DMS 273 treated with DMSO at 0.1 percent for 48 hours (cell line): Measurements from ENCODE around the gene PLXDC2.
"Not testable (repeated sequence)": the region's sequence is repeated elsewhere in the genome, so short reads cannot be mapped to it uniquely, and the experiment has no call there.

Experiments used
- DNase-seq: peaks from one replicate; lab custom pipeline; 2025; lab: John Stamatoyannopoulos, UW

PLXDC2 gene

DNA sequence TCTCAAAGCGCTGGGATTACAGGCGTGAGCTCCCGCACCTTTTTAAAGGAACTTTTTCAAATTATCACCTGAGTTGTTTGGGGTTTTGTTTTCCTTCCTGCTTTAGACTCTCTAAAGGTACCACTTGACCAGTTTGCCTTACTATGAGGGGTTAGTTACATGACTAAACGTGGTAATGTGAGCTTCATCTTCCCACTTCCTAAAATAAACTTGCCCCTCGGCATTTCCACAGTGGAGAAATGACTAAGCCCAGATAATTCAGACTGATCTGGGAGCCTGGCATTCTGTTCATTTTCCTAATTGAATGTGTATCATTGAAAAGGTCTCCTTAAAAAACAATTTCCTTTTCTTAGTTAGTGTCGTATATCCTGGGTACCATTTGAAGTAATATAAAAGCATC, 163.4 kb downstream of the PLXDC2 start:
- no peak for DNase-seq

DNA sequence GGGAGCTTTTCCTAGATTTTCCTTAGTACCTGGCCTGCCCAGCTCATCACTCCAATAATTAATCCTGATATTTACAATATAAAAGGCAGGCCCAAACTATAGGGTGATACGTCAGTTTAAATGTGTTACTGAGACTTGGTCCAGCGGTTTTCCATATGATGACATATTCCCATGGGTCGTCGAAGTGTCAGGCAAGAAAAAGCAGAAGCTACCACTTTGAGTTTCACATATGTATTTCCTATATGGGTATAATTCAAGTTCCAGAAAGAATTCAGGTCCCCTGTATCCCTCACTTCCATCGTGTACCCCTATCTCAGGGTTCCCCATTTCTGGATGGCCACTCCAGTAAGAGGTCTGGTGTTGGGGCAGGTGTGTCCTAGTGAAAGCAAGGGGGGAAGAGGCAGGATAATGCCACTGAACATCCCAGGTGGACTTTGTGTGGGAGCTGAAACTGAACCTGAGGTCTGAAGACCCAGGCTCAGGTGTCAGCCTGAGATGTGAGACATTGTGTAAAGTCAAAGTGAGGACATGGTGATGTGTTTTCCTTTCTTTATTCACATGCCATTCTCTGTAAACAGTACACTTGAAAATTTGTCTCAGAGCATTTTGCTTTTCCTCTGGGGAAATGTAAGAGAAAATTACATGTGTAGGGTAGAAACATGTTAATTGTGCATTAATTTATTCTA, 167.8 kb downstream of the PLXDC2 start:
- no peak for DNase-seq

DNA sequence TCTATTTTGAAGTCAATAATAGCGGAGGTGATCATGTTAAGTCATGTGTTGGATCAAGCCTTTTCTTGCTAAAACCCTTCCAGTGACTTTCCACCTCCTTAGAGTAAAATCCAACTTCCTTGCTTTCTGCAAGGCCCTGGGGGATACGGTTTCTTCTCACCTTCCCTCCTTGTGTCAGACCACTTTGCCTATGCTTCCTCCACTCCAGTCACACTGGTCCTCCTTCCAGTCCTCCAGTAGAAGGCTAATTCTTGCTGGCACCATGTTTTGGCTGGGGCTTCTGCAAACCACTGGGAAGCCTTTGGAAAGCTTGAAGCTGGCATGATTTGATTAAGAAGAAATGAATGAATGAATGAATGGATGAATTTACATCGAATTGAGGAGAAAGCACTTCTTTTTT, 169.5 kb downstream of the PLXDC2 start:
- DNase-seq, result no peak

DNA sequence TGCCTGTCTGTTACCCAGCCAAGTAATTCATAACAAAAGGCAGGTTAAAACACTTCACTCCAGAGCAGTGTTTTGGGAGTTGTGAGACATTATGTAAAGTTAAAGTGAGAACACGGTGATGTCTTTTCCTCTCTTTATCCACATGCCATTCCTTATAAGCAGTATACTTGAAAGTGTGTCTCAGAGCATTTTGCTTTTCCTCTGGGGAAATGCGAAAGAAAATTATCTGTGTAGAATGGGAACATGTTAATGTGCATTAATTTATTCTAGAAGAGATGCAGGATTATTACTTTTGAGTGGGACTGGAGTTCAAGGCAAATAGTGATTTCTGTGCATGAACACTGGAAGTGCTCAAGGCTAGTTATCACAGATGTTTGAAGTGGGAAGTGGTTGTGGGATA, 170.4 kb downstream of the PLXDC2 start:
- no peak for DNase-seq

DNA sequence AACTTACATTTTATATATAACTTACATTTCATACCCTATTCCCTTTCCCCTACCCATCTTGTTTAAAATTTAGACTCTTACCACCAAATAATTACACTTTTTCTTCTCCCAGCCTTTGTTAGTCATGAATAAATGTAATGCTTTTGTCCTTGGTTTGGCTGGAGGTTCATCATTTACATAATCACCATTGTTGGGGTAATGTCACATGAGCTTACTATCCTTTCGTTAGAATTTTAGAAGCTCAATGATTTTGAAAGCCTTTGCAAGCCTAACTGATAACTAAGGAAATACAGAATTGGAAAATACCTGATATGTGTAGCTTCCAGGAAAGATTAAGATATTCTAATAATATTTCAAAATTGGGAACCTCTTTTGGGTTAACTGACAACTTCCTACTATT, 171.7 kb downstream of the PLXDC2 start:
- no peak for DNase-seq

DNA sequence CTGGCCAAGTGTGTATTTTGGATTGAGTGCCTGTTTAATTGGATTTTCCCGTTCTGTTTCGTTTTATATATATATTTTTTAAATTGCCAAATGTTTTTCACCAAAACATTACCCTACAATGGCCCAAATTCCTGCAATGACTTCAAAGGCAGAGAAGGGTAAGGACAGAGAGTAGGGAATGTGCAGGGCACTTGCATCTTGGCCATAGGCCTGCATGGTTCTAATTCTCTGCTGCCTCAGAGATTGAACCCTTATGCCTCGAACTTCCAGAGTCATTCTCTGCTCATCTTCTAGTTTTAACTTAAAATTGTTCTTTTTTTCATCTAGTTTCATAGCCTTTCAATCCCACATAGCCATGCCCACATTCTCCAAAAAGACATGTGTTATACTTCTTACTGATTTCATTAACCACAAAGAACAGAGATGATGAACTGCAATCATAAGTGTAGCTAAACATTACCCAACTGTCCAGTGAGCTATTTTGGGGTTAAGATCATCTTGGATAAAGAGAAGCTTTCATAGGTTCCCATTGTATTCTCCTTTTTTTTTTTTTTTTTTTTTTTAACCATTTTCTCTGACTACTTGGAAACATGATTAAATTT, 177.6 kb downstream of the PLXDC2 start:
- DNase-seq, result no peak

DNA sequence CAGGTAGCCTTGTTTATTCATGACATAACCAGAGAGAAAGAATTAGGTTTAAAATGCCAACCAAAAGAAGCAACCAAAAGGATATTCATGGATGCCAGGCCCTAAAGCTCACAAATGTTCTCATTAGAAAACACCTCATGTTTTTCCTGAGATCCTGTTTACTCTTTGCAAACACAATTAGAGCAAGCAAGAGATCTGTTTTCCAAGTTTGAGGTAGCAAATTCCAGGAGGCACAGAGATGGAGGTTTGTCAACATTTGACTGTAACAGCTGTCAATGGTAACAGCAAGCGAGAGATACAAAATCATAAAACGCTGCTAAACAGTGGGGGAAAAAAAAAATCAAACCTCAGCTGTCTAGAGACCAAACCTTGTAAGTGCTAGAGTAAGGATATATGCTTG, 182.2 kb downstream of the PLXDC2 start:
- DNase-seq, result no peak

DNA sequence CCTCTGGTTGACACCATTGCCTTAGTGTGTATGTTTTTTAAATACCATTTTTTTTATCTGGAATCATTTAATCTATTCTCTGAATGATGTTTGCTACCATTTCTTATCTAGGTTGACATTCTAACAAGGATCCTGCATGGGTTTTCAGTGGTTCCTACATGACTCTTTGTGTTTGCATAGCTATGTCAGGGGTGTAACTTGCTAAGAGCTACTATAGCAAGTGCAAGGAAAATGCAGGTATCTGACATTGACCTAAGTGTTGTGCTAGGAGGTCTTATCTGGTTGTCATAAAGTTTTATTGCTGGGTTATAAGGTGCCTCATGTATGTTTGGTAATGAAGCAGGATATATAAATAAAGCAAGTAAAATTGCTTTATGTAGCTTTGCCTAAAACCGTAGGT, 183.2 kb downstream of the PLXDC2 start:
- no peak for DNase-seq

DNA sequence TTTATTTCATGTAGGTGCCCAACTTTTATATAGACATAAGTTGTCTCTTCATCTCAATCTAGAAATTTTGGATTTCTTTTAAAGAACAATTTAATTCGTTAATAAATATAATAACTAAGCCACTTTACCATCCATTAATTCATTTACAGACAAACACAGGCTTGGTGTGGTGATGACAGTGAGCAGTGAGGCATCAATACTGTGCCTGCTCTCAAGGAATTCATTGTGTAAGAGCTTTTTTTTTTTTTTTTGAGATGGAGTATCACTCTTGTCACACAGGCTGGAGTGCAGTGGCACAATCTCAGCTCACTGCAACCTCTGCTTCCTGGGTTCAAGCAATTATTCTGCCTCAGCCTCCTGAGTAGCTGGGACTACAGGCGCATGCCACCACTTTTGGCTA, 185.8 kb downstream of the PLXDC2 start:
- not testable (repeated sequence) for DNase-seq

DNA sequence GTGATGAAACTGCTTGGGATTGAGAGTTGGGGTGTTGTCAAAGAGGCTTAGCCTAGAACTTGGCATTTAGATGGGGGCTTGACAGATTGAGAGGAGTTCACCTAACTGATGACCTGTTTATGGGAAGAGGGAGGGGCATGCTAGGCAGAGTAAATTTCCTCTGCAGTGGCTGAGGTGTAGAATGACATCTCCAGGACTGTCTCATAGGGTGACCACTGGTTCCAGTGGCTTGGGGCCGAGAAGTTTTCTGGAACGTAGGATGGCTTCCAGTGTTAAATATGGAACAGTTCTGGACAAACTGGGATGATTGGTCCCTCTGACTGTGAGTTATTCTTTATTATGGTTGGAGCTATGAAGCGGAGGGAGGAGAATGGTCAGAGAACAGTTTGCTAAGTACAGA, 186.4 kb downstream of the PLXDC2 start:
- DNase-seq, result no peak

DNA sequence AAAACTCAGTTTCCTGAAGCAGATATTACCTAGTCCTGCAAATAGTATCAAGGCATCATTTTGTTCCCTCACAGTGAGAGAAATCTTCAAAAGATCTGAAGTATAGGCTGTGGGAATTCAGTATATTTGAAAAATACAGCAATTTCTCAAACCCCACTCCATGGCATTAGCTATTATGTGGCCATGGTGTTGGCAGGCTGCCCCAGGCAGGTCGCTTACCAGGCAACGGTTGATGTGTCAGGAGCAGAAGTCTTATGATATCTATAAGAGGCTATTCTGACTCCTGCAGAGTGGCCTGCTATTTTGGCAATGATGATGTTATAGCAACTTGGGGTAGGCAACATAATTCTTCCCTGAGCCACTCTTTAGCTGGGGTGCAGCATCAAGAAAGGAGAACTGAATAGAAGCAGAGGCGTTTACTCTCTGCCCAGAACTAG, 187.9 kb downstream of the PLXDC2 start:
- DNase-seq, result no peak

DNA sequence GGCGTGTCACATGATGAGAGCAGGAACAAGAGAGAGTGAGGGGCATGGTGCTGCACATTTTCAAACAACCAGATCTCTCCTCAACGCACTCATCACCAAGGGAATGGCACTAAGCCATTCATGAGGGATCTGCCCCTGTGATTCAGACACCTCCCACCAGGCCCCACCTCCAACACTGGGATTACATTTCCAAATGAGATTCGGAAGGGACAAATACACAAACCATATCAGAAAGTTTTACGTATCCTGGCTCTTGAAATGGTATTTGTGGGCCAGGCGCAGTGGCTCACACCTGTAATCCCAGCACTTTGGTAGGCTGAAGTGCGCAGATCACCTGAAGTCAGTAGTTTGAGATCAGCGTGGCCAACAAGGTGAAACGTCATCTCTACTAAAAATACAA, 189.4 kb downstream of the PLXDC2 start:
- no peak for DNase-seq

DNA sequence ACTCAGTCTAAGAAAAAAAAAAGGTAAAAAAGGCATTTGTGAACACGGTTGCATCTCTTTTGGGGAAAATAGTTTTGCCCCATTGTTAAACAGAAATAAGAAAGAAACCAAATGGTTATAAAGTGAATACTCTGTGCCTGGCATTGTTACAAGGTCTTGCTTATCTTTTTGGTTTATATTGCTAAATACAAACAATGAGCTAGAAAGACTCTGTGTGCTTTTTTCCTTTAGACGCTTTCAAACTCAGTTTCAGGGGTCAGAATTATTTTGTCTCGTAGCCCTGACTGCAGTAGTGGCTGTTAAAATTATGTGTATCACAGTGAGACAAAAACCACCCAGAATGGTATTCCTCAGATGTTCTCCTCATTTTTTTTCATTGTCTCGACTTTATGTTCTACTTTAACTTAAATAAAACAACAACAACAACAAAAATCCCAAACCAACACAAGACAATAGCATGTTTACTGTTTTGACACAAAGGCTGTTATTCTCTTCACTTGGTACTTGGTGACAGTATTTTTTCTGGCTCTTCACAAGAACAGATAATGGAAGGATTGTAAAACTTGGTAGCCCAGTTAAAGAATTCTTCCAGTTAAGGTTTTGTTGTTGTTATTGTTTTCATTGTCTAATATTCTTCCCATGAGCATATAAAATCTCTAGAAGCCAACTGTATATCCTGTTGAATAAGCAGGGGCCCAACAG, 190.1 kb downstream of the PLXDC2 start:
- no peak for DNase-seq

DNA sequence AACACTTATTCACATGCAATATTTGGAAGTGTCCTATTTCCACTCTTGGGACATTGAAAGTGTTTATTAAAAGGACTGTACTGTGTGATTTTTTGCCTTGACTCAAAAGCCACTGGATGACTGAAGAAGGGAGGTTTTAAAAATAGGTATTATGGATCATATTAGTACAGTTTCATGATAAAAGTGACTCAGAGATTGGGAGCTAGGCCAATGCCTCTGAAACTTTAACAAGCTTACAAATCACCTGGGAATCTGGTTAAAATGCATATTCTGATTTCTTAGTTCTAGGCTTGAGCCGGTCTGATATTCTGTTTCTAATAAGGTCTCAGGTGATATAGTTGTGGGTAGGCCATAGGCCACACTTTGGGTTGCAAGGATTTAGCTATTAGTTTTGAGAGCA, 191.2 kb downstream of the PLXDC2 start:
- DNase-seq, result no peak

DNA sequence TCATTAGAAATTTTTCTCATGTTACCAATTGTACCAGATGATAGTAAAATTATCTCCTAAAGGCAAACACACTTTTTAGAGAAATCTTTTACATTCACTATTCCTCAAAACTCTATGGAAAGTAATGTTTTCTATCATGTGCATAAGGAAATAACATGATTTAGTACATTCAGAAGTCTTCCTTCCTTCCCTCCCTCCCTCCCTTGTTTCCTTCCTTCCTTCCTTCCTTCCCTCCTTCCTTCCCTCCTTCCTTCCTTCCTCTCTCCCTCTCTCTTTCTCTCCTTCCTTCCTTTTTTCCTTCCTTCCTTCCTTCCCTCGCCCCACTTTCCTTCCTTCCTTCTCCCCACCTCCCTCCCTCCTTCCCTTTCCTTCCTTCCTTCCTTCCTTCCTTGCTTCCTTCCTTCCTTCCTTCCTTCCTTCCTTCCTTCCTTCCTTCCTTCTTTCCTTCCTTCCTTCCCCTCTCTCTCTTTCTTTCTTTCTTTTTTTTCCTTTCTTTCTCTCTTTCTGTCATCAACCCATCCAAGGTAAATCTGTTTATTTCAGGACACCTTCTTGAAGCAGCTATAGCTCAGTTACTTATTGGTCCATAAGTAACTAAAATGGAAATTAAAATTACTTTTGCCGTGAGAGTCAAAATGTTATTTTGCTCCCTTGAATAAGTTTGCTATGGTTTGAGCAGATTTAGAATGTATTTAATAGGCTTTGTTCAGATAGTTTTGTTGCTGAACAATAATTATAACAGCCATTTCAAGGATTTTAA, 197.9 kb downstream of the PLXDC2 start:
- no peak for DNase-seq

DNA sequence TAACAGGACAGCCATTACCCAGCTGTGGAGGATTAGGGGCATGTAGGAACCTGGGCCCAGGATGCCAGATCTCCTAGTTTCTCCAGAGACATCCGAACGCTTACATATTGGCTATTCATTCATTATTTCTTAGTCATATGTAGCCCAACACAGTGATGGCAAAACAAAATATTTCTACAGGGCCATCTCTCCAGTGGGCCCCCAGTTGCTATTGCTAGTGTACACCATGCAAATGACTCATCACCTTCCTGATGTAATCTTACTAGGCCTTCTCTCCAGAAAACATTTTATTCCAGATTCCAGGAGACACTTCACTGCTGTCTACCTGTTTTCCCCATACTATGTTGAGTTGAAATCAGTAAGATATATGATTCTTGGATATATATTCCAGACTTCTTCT, 201.7 kb downstream of the PLXDC2 start:
- DNase-seq, result no peak

DNA sequence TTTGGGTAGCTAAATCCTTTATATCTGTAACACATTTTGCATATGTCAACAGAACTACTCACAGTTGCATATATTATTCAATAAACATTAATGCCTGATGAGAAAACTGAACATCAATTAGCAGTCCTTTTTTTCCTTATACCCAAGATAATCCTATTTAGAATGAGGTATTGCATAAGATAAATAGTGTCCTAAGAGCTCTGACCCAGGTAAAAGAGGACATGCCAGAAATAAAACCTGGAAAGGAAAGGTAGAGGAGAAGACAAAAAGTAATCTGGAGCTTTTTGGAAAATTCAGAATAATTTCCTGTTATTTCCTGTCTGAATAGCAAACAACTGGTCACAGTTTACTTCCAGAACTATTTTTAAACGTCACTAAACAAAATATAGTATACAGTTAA, 204.4 kb downstream of the PLXDC2 start:
- DNase-seq, result no peak

DNA sequence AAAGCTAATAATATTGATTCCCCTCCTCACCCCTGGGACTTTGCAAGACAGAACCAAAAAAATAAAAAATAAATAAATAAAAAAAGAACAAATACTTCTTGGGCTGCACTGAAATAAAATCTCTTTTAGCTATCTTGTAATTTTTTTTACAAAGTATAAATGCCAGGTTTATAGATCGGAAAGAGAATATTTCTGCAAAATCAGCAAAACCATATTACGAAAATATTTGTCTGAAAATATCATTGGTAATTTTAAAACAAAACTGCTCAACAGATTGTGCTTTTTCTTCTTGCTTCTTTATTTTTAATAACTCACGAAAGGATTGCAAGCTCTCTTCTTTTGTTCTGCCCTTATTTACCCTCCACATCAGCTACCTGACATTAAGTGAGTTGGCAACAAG, 213.3 kb downstream of the PLXDC2 start:
- DNase-seq, result no peak

DNA sequence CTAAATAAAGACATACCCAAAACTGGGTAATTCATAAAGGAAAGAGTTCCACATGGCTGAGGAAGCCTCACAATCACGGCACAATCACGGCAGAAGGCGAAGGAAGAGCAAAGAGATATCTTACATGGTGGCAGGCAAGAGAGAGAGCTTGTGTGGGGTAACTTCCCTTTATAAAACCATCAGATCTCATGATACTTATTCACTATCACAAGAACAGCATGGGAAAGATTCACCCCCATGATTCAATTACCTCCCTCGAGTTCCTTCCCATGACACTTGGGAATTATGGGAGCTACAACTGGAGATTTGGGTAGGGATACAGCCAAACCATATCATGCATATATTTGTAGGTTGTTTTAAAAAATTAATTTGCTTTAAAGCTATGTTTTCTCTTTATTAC, 217.2 kb downstream of the PLXDC2 start:
- no peak for DNase-seq

DNA sequence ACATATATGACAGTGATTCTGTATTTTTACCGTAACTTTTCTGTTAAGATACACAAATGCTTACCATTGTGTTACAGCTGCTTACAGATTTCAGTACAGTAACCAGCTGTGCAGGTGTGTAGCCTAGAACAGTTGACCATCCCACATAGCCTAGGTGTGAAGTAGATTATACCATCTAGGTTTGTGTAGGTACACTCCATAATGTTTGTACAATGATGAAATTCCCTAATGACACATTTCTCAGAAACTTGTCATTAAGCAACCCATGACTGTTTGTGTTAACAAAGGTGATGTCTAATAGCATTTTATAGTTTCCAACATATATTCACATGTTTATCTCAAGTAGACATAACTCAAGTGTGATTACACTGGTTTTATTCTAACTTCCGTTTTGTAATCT, 218.5 kb downstream of the PLXDC2 start:
- no peak for DNase-seq

DNA sequence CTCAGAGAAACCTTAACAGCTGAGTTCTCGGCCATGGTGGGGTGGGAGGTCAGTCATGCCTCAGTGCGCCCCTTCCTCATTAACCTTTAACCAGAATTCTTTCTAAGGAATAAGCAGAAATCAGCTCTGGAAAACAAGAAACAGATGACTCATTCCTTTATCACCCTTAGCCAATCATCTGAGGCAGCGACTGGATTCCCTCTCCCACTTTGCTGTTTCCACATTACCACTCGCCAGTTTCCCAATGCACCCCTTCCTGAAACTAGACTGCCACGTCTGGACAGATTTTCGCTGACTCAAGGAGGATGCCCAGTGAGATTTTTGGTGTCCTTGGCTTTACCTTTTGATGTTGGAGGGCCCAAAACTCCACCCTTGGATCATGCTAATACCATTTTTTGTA, 223.8 kb downstream of the PLXDC2 start:
- DNase-seq, result no peak

DNA sequence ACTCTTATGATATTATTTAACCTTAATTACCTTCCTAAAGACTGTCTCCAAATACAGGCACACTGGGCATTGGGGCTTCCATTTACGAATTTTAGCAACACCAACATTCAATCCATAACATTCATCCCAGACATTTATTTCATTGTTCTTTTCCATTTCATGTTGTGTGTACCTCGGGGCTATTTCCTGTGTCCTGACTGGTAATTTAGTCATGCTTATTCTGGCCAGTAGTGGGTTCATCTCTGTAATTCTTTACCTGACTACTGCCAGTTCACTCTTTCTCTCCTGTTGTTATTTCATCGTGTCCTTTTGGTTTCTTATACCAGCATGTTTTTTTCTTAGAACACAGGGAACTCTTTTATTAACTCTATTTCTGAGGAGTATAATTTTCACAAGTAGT, 225.7 kb downstream of the PLXDC2 start:
- DNase-seq, result no peak

DNA sequence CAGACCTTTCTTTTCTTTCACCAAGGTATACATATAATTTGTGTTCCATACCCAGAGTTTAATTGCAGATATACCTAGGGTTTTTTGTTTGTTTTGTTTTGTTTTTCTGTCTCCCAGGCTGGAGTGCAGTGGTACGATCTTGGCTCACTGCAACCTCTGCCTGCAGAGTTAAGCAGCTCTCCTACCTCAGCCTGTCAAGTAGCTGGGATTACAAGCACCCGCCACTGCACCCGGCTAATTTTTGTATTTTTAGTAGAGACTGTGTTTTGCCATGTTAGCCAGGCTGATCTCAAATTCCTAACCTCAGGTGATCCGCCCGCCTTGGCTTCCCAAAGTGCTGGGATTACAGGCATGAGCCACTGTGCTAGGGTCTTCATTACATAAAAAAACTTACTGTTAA, 228.9 kb downstream of the PLXDC2 start:
- DNase-seq, result not testable (repeated sequence)
